ENCODE measurements around the gene CDH16.

- TF ChIP-seq CTCF (conservative IDR thresholded peaks at IDR 0.05 in 1 of 2, IDR thresholded peaks at IDR 0.05 in 1 of 2; ENCODE audit: low read depth in 1 of 2, low read length in 2 of 2) (no peak), EZH2 (IDR thresholded peaks at IDR 0.05; ENCODE audit: low read length, missing control alignments) (no peak)
Measured at GRCh38 chr16:66920299-66920590, 1.6 kb upstream of the CDH16 start.

Data from fibroblast of lung (primary cell).